GM18507 (cell line): Measurements from ENCODE around the gene PRMT6.
A peak's percentile ranks its signal among the peaks of the same experiment; 100 is the strongest.
"Not testable (repeated sequence)": the region's sequence is repeated elsewhere in the genome, so short reads cannot be mapped to it uniquely, and the experiment has no call there.

Experiments used
- DNase-seq: peaks from one replicate; pipeline ENCODE4 v3.0.0; 2011; ENCODE audit warnings: low read depth; ENCODE audit not compliant: insufficient read length; ENCODE audit errors: extremely low spot score
- FAIRE-seq: peaks from 2 replicates; lab custom pipeline; 2011; peaks lifted over from hg19 to GRCh38; lab: Jason Lieb, UNC

Gene PRMT6

DNA sequence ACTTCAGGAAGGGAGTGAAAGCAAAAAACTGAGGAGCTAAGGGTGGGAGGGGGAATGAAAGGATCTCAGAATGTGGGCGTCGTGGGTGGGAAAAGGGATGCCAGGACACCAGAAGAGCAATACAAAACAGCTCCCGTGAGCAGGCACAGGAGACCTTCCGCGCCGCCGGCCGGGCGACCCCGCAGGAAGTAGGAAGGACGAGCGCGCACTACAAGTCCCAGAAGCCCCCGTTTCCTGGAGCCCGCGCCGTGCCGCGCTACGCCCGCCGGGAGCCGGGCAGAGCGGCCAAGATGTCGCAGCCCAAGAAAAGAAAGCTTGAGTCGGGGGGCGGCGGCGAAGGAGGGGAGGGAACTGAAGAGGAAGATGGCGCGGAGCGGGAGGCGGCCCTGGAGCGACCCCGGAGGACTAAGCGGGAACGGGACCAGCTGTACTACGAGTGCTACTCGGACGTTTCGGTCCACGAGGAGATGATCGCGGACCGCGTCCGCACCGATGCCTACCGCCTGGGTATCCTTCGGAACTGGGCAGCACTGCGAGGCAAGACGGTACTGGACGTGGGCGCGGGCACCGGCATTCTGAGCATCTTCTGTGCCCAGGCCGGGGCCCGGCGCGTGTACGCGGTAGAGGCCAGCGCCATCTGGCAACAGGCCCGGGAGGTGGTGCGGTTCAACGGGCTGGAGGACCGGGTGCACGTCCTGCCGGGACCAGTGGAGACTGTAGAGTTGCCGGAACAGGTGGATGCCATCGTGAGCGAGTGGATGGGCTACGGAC is at the start of gene PRMT6:
TSS of gene PRMT6 (plus strand) at position 249 of the 771 bp plus-strand sequence. CDS start at position 291, 42 bp downstream.
- FAIRE-seq (peak; percentile 76), DNase-seq (peak; percentile 74)

DNA sequence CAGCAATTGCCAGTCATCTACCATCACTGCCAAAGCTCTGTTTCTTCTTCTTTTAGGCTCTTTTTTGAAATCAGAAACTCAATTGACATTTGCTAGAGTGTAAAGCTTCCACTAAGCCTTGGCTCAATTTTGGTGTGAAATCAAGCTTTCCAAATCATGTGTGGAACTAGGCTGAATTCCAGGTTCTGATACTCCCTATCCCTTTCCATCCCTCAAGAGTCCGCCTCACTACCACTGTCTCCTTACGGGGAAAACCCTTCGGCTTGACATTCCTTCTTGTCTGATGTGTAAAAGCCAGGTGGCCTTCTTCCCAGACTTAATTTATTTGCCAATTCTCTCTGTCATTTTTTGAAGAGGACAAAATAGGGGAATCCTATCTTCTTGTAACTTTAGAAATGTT is 47.2 kb upstream of the PRMT6 start:
- FAIRE-seq (no peak), DNase-seq (no peak)

DNA sequence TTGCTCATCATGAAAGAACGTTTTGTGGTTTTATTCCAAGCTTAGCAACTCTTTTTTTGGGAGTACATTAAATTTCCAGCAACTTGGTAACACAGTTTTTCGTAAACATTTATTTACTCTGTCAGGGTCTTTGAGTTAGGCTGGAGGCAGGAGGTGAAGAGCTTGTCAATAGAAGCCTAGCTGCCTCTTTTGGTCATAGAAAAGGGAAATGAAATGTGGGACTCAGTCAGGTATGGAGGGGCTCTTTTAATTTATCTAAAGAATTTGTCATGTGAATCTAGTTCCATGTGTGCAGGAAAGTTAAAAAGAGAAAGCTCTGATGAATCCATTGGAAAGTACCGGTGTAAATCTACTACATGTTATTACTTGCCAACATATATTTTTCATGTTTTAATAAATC is 45.9 kb upstream of the PRMT6 start:
- DNase-seq (no peak), FAIRE-seq (no peak)

DNA sequence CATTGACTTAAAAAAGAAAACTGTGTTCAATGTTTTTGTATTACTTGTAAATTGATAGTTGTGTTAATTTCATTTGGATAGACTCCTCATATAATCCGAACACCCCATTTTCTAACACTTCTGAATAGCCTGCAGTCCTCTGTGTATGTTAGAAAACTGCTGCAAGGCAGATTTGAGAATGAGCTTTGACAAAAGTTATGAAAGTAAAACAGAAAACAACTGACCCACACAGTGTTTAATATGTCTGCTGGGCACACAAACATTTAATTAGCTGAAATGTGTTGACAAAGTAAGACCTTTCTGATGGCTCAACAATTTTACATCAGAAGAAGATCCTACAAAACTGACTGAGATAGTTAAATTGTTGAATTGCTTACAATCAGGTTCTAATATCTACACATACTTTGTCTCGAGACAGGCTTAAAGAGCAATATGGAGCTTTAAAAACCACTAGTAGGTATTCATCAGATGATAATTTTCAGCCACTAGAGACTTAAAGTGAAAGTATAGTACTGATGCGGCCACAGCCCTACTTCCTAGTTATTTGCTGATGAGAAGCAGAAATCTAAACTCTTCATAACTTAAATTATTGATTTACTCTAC is 40.0 kb upstream of the PRMT6 start:
- FAIRE-seq = no peak
- no peak for DNase-seq

- no peak for DNase-seq
- FAIRE-seq = no peak
These were observed 38.0 kb upstream of the PRMT6 start for GRCh38 chr1:107018445-107018844.

DNA sequence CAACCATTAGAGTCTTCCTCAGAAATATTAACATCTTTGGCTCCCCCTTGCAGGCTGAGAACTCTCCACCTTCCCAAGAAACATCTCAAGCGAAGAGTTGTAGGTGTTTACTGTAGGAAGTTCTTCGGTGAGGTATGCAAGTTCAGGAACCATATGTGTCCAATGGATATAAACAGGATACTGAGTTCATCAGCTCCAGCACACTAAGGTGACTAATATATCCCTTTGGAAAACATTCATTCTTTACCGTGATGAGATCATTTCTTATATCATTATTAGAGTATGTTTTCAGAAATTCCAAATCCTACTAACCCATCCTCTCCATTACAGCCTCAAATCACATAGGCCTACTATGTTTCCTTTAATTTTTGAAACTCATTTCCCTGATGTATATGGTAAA is 37.3 kb upstream of the PRMT6 start:
- FAIRE-seq (no peak), DNase-seq (no peak)

GRCh38 chr1:107038874-107039273 is 17.6 kb upstream of the PRMT6 start:
- FAIRE-seq, DNase-seq: not testable (repeated sequence)

GRCh38 chr1:107044310-107045220 is 11.9 kb upstream of the PRMT6 start:
- DNase-seq, FAIRE-seq: not testable (repeated sequence)

- DNase-seq = no peak
- no peak for FAIRE-seq
These were observed 8.9 kb upstream of the PRMT6 start for GRCh38 chr1:107047602-107048001.

- FAIRE-seq = no peak
These were observed 8.2 kb upstream of the PRMT6 start for GRCh38 chr1:107048241-107048640.

DNA sequence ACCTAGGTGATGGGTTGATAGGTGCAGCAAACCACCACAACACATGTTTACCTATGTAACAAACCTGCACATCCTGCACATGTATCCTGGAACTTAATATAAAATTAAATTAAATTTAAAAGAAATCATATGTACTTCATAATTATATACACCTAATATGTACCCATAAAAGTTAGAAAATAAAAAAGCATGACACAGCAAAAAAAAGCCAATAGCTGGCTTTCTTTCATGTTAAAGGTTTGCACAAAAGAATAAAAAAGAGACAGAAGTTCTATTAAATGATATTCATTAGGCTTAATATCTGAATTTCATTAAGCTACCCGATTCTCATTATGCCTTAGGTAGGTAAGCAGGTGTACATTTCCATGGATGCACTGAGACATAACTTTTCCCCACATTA is 5.2 kb upstream of the PRMT6 start:
- DNase-seq (no peak), FAIRE-seq (no peak)

More at GRCh38 chr1:107048241-107048640, 8.2 kb upstream of the PRMT6 start:
- no peak for DNase-seq

DNA sequence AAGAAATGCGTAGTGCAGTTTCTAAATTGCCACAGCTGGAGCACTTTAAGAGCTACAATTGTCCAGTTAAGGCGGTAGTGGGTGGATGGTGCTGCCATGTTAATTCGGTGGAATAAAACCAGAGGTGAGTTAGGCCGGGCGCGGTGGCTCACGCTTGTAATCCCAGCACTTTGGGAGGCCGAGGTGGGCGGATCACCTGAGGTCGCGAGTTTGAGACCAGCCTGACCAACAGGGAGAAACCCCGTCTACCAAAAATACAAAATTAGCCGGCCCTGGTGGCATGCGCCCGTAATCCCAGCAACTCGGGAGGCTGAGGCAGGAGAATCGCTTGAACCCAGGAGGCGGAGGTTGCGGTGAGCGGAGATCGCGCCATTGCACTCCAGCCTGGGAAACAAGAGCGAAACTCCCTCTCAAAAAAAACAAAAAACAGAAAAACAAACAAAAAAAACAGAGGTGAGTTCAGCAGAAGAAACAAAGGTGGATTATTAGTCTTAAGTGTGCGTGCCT is 502 bp upstream of the PRMT6 start:
- not testable (repeated sequence) for FAIRE-seq, DNase-seq

- FAIRE-seq (peak; percentile 71), DNase-seq (peak; percentile 14)
These were observed 991 bp downstream of the PRMT6 start for GRCh38 chr1:107057197-107058133.

- DNase-seq (no peak), FAIRE-seq (peak; percentile 57)
These were observed 2.0 kb downstream of the PRMT6 start for GRCh38 chr1:107058245-107059032.

DNA sequence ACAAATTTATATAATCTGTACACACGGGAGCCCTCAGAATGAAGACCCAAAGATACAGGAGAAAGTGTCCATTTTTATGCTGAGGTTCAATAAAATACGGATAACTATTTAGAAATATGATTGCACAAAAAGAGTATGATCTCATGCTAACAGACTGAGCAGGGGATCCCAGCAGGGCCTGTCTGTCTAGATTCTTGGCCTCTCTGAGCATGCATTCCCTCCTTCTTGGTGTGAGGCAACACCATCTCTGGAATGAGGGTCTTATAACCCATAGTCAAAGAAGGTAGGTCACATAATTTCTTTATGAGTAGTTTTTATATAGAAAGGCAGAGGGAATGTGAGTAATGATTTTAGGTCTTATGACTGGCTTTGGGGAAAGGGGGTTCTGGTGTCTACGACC is 5.4 kb downstream of the PRMT6 start:
- DNase-seq (no peak), FAIRE-seq (no peak)

DNA sequence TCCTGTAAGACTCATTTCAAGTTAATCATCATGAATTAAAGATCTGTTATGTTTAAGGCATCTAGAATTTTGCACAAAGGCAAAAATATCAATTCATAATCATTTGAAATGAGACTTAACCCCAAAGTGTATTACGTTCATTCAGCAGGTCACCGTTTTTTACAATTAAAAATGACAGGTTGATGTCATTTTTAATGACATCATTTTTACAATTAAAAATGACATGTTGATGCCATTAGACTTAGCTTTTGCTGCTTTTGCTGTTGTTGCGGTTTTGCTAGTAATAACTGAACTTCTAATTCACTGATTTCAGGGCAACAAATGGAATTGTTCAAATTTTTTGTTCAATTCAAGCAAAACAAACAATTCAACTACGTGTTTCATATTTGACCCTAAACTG is 17.0 kb downstream of the PRMT6 start:
- DNase-seq (no peak), FAIRE-seq (peak; percentile 29)

DNA sequence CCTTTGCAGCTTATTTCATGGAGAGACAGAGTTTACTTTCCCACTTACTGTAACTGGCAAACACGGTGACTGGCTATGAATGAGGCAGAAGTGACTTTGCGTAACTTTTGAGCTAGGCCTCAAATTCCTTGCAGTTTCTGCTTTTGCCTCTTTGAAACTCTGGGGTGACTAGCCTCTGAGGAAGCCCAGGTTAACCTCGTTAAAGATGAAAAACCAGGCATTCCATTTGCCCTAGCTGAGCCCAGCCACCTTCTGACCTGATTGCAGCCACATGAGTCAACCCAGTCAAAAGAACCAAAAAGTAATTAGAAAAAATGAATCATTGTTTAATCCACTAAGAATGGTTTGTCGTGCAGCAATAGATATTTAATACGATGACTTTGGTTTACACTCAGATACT is 20.4 kb downstream of the PRMT6 start:
- DNase-seq (no peak), FAIRE-seq (no peak)

GRCh38 chr1:107079249-107079648 is 22.8 kb downstream of the PRMT6 start:
- DNase-seq = no peak
- FAIRE-seq = no peak
